Breast epithelium (tissue), 4 donors: ENCODE measurements around the gene MYLIP. TPM values are rescaled to one million over a fixed set of nuclear protein-coding genes. Genes with fewer than 3 reads are reported as not detected.

Source experiments
- DNase-seq, 2 donors: peaks; one replicate each; pipeline ENCODE4 v3.0.0-alpha.2; 2019; ENCODE audit warnings: low spot score in 2 of 2
- H3K27ac ChIP-seq, 2 donors: fragments of 200-600 bp; sonication (generic) in 1 of 2; one replicate each; pipeline ENCODE4 v1.5.1; 2016 to 2019; ENCODE audit warnings: mild to moderate bottlenecking in 1 of 2
- H3K27me3 ChIP-seq, 2 donors: fragments of 200-600 bp; sonication (generic) in 1 of 2; one replicate each; pipeline versions ENCODE4 v1.5.1 to v1.6.0; 2017 to 2019; ENCODE audit warnings: control low read depth in 1 of 2, mild to moderate bottlenecking in 1 of 2
- H3K36me3 ChIP-seq: fragments of 200-600 bp; one replicate; pipeline ENCODE4 v1.5.1; 2019
- H3K4me1 ChIP-seq, 2 donors: fragments of 200-600 bp; sonication (generic); one replicate each; pipeline ENCODE4 v1.5.1; 2016 to 2019; ENCODE audit warnings: control low read depth in 1 of 2
- H3K4me3 ChIP-seq, 3 donors: fragments of 200-600 bp; sonication (generic); 1 replicate in 2 of 3; 2 replicates in 1 of 3; pipeline ENCODE4 v1.5.1; 2016 to 2019; ENCODE audit warnings: mild to moderate bottlenecking in 3 of 3, moderate library complexity in 2 of 3
- H3K9me3 ChIP-seq, 2 donors: fragments of 200-600 bp; sonication (generic) in 1 of 2; one replicate each; pipeline ENCODE4 v1.5.1; 2016 to 2019; ENCODE audit warnings: control low read depth in 1 of 2
- POLR2A ChIP-seq: fragments of 450-650 bp; IDR thresholded peaks from one replicate; pipeline ENCODE4 v1.6.1; 2016; ENCODE audit warnings: antibody characterized with exemption, mild to moderate bottlenecking, moderate library complexity
- POLR2AphosphoS5 ChIP-seq, 3 donors: sonication (generic); formaldehyde crosslinking; IDR thresholded peaks; one replicate each; pipeline ENCODE4 v1.6.1; 2017; ENCODE audit warnings: antibody characterized with exemption in 3 of 3
- intact Hi-C: fragments of 100-400 bp; cut with DNase I; formaldehyde crosslinking; loops from one replicate; pipeline ENCODE4 v1.15.1; 2023; ENCODE audit warnings: low total_unique reads
- total RNA-seq, 3 donors: library from RNA; depleted of rRNA; stranded (reverse); fragments of >200 nt; gene quantifications; one replicate each; pipeline ENCODE4 v1.1.0, GENCODE V29; 2016
- TF ChIP-seq, protein P1 (sequence below), 3 donors: fragments of 450-650 bp; IDR thresholded peaks; one replicate each; pipeline ENCODE4 v1.5.1; 2016 to 2017; ENCODE audit warnings: antibody characterized with exemption in 3 of 3, mild to moderate bottlenecking in 3 of 3, moderate library complexity in 3 of 3

MYLIP gene
- total RNA-seq, 3 donors from 2014 or later: 47.2 to 63.0 (median 59.6) TPM

GRCh38 chr6:16098211-16098610 lies 30.7 kb upstream of the MYLIP start:
- Histone ChIP-seq H3K4me3 (no peak overlapping the region), H3K4me1 (no peaks in the 10 kb centered on the region), H3K9me3 (no peaks in the 10 kb centered on the region), H3K27ac (no peak overlapping the region), H3K36me3 (no peaks in the 10 kb centered on the region), H3K27me3 (no peaks in the 10 kb centered on the region)
- no peak for TF ChIP-seq POLR2A
- TF ChIP-seq, protein P1, sequence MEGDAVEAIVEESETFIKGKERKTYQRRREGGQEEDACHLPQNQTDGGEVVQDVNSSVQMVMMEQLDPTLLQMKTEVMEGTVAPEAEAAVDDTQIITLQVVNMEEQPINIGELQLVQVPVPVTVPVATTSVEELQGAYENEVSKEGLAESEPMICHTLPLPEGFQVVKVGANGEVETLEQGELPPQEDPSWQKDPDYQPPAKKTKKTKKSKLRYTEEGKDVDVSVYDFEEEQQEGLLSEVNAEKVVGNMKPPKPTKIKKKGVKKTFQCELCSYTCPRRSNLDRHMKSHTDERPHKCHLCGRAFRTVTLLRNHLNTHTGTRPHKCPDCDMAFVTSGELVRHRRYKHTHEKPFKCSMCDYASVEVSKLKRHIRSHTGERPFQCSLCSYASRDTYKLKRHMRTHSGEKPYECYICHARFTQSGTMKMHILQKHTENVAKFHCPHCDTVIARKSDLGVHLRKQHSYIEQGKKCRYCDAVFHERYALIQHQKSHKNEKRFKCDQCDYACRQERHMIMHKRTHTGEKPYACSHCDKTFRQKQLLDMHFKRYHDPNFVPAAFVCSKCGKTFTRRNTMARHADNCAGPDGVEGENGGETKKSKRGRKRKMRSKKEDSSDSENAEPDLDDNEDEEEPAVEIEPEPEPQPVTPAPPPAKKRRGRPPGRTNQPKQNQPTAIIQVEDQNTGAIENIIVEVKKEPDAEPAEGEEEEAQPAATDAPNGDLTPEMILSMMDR (IDR thresholded peaks at IDR 0.05): no peak
- TF ChIP-seq POLR2AphosphoS5 (IDR thresholded peaks at IDR 0.05): no peak
- DNase-seq: no peak
- intact Hi-C loops: no loop called here

DNA sequence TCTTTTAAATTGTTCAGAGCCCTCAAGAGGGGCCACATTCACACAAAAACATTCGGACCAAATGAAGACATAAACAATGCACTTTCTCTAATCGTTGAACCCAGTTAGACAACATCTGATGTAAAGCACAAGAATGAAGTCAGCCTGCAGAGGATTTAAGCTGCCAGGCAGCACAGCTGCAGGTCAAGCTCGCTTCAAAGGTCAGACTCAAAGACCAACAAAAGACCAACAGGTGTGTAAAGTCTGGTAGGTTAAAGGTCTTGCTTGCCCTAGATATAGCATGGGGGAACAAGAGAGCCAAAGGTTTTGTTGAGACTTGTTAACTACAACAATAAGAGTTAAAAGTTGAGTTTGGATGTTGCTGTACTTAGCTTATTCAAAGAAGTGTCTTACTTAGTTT lies 26.7 kb upstream of the MYLIP start:
- DNase-seq: no peak
- Histone ChIP-seq H3K4me1 (no peaks in the 10 kb centered on the region), H3K36me3 (no peaks in the 10 kb centered on the region), H3K27me3 (no peaks in the 10 kb centered on the region), H3K4me3 (no peak overlapping the region), H3K9me3 (no peaks in the 10 kb centered on the region), H3K27ac (no peak overlapping the region)
- intact Hi-C loops: no loop called here
- TF ChIP-seq POLR2AphosphoS5 (IDR thresholded peaks at IDR 0.05) (no peak), POLR2A (no peak)
- TF ChIP-seq, protein P1 (IDR thresholded peaks at IDR 0.05): no peak

- no peak for TF ChIP-seq POLR2A
- no peak for TF ChIP-seq POLR2AphosphoS5 (IDR thresholded peaks at IDR 0.05)
- TF ChIP-seq, protein P1 (IDR thresholded peaks at IDR 0.05): no peak
- intact Hi-C loops: no loop called here
- Histone ChIP-seq H3K27me3 (no peaks in the 10 kb centered on the region), H3K4me1 (no peaks in the 10 kb centered on the region), H3K36me3 (no peaks in the 10 kb centered on the region), H3K9me3 (no peaks in the 10 kb centered on the region), H3K27ac (no peak overlapping the region), H3K4me3 (no peak overlapping the region)
- DNase-seq: no peak
These were observed 25.2 kb upstream of the MYLIP start for GRCh38 chr6:16103722-16104121.

DNA sequence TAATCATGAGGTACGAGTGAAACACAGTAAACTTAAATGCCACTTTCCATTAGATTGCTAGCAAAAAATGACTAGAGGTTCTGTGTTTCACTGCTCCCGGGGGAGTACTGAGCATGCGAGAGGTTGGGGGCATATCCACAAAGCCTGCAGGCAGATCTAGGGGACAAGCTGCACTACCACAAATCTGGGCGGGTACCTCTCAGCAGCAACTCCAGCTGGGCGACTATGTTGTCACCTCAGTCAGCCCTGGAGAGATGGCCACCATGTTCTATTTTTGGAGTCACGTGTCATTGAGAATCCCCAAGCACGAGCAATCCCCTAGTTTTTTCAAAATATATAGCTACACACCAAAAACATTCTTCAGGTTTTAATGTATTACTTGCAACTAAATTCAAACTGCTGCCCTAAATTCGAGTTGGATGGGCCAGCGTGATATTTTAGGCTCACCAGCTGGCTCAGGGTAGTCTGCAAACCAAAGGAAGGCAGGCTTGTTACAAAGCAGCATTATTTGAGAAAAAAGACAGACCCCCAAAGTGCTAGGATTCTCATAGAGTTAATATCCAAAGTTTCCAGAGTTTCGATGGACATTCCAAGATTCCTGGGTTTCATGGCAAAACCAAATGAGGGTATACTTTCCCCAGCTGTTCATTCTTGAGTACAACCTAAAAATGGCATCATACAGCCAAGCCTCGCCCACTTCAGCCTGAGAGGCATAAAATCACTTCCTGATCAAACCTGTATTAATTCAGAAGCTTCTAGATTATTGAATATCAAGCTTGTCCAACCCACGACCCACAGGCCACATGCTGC lies 24.1 kb upstream of the MYLIP start:
- DNase-seq: no peak
- H3K27me3 ChIP-seq: no peaks in the 10 kb centered on the region
- intact Hi-C loops: no loop called here
- H3K36me3 ChIP-seq: no peaks in the 10 kb centered on the region
- no peaks in the 10 kb centered on the region for H3K4me1 ChIP-seq
- no peaks in the 10 kb centered on the region for H3K9me3 ChIP-seq
- H3K4me3 ChIP-seq: no peak overlapping the region
- TF ChIP-seq, protein P1 (IDR thresholded peaks at IDR 0.05): no peak
- TF ChIP-seq POLR2A: no peak
- no peak for TF ChIP-seq POLR2AphosphoS5 (IDR thresholded peaks at IDR 0.05)
- H3K27ac ChIP-seq: no peak overlapping the region

GRCh38 chr6:16105854-16106253 lies 23.0 kb upstream of the MYLIP start:
- Histone ChIP-seq H3K27ac (no peak overlapping the region), H3K9me3 (no peaks in the 10 kb centered on the region), H3K4me3 (no peak overlapping the region), H3K4me1 (no peaks in the 10 kb centered on the region), H3K27me3 (no peaks in the 10 kb centered on the region), H3K36me3 (no peaks in the 10 kb centered on the region)
- TF ChIP-seq POLR2A: no peak
- TF ChIP-seq, protein P1 (IDR thresholded peaks at IDR 0.05): no peak
- TF ChIP-seq POLR2AphosphoS5 (IDR thresholded peaks at IDR 0.05): no peak
- no peak for DNase-seq
- intact Hi-C loops: no loop called here
